ENCODE data around the gene SRSF11.

Gene SRSF11

DNA sequence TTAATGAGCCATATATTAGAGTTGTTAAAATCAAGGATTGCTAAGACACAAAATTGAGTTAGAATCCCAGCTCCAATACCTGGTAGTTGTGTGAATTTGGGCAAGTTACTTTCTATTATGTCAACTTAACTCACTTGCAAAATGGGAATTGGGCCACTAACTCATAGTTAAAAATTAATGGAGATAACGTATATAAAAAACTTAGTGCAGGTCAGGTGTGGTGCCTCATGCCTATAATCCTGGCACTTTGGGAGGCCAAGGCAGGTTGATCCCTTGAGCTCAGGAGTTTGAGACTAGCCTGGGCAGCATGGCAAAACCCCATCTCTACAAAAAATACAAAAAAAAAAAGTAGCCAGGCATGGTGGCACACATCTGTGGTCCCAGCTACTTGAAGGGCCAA is 57.5 kb downstream of the SRSF11 start:
- H3K27ac Mint-ChIP-seq, result peak overlapping the region; percentile 36
- no peaks in the 10 kb centered on the region for H3K27me3 Mint-ChIP-seq (ENCODE audit: low read depth, poor library complexity)
- no peak overlapping the region for H3K4me3 Mint-ChIP-seq
- no peak for DNase-seq
- no peaks in the 10 kb centered on the region for H3K4me1 Mint-ChIP-seq
- no peaks in the 10 kb centered on the region for H3K9me3 Mint-ChIP-seq
- TF ChIP-seq, protein P1, sequence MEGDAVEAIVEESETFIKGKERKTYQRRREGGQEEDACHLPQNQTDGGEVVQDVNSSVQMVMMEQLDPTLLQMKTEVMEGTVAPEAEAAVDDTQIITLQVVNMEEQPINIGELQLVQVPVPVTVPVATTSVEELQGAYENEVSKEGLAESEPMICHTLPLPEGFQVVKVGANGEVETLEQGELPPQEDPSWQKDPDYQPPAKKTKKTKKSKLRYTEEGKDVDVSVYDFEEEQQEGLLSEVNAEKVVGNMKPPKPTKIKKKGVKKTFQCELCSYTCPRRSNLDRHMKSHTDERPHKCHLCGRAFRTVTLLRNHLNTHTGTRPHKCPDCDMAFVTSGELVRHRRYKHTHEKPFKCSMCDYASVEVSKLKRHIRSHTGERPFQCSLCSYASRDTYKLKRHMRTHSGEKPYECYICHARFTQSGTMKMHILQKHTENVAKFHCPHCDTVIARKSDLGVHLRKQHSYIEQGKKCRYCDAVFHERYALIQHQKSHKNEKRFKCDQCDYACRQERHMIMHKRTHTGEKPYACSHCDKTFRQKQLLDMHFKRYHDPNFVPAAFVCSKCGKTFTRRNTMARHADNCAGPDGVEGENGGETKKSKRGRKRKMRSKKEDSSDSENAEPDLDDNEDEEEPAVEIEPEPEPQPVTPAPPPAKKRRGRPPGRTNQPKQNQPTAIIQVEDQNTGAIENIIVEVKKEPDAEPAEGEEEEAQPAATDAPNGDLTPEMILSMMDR (IDR thresholded peaks at IDR 0.05), result no peak
- H3K36me3 Mint-ChIP-seq (ENCODE audit: low read depth), result peaks cover 41% of the 10 kb centered on the region

DNA sequence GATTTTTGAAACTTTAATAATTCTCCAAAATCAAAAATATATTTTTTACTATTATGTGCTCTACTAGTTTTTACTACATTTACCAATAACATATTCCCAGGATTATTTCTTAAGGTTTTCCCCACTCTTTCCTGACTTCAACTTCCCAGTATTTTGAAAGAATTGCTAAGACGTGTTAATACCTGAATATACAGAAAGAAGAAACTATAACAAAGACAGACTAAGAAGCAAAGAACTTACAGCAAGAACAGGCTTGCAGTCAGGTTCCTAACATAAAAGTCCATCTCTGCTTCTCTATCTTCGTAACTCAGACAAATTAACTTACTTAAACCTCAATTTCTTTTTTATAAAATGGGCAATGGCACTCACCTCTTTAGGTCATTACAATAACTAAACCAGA is 63.2 kb downstream of the SRSF11 start:
- peaks cover 36% of the 10 kb centered on the region for H3K36me3 Mint-ChIP-seq (ENCODE audit: low read depth)
- TF ChIP-seq, protein P1 (IDR thresholded peaks at IDR 0.05), result no peak
- no peak overlapping the region for H3K4me3 Mint-ChIP-seq
- H3K27ac Mint-ChIP-seq, result peak overlapping the region; percentile 14
- H3K27me3 Mint-ChIP-seq (ENCODE audit: low read depth, poor library complexity), result no peaks in the 10 kb centered on the region
- no peaks in the 10 kb centered on the region for H3K4me1 Mint-ChIP-seq
- DNase-seq, result no peak
- H3K9me3 Mint-ChIP-seq, result no peaks in the 10 kb centered on the region

DNA sequence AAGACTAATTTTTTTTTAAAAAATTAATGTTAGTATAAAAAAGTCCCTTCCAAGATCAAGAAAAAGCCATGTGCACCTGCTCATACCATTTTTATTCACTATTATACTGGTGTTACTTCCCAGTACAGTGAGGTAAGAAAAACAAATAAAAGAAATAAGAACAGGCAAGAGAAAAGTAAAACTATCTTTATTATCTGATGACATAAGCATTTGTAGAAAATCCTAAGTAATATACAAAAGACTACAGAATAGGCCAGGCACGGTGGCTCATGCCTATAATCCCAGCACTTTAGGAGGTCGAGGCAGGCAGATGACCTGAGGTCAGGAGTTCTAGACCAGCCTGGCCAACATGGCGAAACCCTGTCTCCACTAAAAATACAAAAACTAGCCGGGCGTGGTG is 65.3 kb downstream of the SRSF11 start:
- H3K27ac Mint-ChIP-seq, result no peak overlapping the region
- peaks cover 44% of the 10 kb centered on the region for H3K36me3 Mint-ChIP-seq (ENCODE audit: low read depth)
- no peak overlapping the region for H3K4me3 Mint-ChIP-seq
- no peaks in the 10 kb centered on the region for H3K27me3 Mint-ChIP-seq (ENCODE audit: low read depth, poor library complexity)
- DNase-seq, result no peak
- TF ChIP-seq, protein P1 (IDR thresholded peaks at IDR 0.05), result no peak
- no peaks in the 10 kb centered on the region for H3K9me3 Mint-ChIP-seq
- H3K4me1 Mint-ChIP-seq, result no peaks in the 10 kb centered on the region

DNA sequence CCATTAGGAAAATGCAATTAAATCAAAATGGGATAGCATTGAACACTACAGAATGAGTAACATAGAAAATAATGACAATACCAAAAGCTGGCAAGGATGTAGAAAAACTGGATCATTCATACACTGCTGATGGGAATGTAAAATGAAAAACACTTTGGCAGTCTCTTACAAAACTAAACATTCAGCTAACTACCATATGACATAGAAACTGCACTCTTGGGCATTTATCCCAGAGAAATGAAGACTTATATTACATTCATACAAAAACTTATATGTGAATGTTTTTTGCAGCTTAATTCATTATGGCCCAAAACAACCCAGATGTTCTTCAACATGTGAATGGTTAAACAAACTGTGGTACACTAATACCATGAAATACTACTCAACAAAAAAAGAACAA is 67.0 kb downstream of the SRSF11 start:
- no peak for DNase-seq
- Mint-ChIP-seq H3K27ac (no peak overlapping the region), H3K36me3 (ENCODE audit: low read depth) (peaks cover 52% of the 10 kb centered on the region), H3K27me3 (ENCODE audit: low read depth, poor library complexity) (no peaks in the 10 kb centered on the region), H3K9me3 (no peaks in the 10 kb centered on the region), H3K4me1 (no peaks in the 10 kb centered on the region), H3K4me3 (no peak overlapping the region)
- TF ChIP-seq, protein P1 (IDR thresholded peaks at IDR 0.05), result no peak

DNA sequence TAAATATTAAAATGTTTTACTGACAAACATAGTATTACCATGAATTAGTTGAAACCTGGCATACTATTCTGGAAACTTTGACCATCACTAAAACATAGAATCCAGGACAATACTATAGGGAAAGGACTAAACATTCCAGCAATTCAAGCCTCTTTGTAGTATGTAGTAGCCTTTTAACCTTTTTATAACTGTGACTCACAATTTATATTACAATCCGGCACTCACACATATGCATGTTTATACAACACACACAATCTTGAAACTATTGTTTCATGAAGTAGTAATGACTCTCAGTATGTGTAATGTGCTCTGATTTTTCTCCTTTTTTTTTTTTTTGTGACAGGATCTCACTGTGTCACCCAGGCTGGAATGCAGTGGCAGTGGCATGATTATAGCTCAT is 69.0 kb downstream of the SRSF11 start:
- no peak overlapping the region for H3K27ac Mint-ChIP-seq
- no peaks in the 10 kb centered on the region for H3K9me3 Mint-ChIP-seq
- no peak overlapping the region for H3K4me3 Mint-ChIP-seq
- TF ChIP-seq, protein P1 (IDR thresholded peaks at IDR 0.05), result no peak
- no peaks in the 10 kb centered on the region for H3K27me3 Mint-ChIP-seq (ENCODE audit: low read depth, poor library complexity)
- DNase-seq, result no peak
- peaks cover 57% of the 10 kb centered on the region for H3K36me3 Mint-ChIP-seq (ENCODE audit: low read depth)
- H3K4me1 Mint-ChIP-seq, result no peaks in the 10 kb centered on the region

DNA sequence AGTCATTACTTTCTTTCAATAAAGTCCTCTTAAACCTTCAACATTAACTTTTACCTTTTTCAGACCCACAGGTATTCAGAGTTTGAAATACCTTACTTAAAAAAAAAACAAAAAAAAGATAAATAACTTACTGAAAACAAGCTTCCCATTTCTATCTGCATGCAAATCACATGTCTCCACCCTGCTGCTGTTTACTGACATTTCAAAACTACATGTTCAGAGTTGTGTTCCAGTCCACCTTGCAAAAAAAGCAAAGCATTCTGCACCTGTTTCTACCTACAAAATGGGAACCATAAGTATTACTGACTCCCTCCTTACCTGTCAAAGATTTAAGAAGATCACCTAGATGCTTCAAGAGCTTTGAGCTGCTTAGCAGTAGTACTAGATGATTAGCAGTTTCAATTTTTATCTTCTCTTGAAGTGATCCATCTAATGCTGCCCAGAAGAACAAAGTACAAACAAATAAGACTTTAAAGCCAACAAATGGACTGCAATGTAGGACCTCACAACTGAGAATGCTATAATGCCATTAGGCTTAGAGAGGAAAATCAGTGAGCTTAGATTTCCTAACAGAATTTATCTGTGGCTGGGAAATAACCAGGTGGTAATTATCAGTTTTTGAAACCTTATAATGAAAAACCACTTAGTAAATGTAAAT is 72.1 kb downstream of the SRSF11 start:
- no peak for DNase-seq
- Mint-ChIP-seq H3K4me3 (no peak overlapping the region), H3K9me3 (no peaks in the 10 kb centered on the region), H3K36me3 (ENCODE audit: low read depth) (peaks cover 50% of the 10 kb centered on the region), H3K27me3 (ENCODE audit: low read depth, poor library complexity) (no peaks in the 10 kb centered on the region), H3K27ac (no peak overlapping the region), H3K4me1 (no peaks in the 10 kb centered on the region)
- TF ChIP-seq, protein P1 (IDR thresholded peaks at IDR 0.05), result no peak

Data from nephron progenitor cell (in vitro differentiated cells).